ENCODE data around the gene CEL.
"Not testable (repeated sequence)": the region's sequence is repeated elsewhere in the genome, so short reads cannot be mapped to it uniquely, and the experiment has no call there.

Gene CEL

GRCh38 chr9:133048595-133048994, 13.2 kb upstream of the CEL start:
- no peak for DNase-seq

DNA sequence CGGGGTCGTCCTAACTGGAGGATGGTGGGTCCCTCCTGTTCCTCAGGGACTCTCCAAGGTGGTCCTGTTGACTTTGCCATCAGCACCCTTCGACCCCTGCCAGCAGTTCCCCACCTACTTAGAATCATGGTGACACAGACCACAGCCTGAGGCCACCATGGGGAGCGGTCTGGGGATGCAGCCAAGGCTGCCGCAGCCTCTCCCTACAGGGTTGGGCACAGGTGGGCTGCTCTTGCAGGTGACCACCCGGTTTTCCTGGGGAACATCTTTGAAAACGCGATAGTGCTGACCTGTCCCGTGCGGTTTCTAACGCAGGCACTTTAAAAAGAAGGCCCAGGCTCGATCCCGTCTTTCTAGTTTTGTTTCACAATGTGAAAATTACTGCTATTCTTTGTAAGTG, 12.7 kb upstream of the CEL start:
- no peak for DNase-seq

DNA sequence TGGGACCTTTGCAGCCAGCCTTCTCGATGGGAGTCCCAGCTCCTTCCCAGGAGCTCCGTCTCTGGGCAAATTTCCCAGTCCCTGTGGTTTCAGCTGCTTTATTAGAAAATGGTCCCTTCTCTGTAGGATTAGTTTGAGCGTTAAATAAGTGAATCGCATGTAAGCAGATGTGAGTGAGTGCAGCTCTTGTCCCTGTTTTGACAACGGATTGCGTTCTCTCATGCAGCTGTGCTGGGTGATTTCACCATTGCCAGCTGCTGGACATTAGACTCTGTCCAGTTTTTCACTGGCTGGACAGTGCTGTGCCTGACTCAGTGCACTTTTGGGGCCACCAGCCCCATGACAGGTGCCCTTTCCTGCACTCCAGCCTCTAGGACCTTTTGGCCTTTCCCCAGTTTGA, 11.6 kb upstream of the CEL start:
- DNase-seq: no peak

- DNase-seq: no peak
Measured at GRCh38 chr9:133050781-133051180, 11.0 kb upstream of the CEL start.

DNA sequence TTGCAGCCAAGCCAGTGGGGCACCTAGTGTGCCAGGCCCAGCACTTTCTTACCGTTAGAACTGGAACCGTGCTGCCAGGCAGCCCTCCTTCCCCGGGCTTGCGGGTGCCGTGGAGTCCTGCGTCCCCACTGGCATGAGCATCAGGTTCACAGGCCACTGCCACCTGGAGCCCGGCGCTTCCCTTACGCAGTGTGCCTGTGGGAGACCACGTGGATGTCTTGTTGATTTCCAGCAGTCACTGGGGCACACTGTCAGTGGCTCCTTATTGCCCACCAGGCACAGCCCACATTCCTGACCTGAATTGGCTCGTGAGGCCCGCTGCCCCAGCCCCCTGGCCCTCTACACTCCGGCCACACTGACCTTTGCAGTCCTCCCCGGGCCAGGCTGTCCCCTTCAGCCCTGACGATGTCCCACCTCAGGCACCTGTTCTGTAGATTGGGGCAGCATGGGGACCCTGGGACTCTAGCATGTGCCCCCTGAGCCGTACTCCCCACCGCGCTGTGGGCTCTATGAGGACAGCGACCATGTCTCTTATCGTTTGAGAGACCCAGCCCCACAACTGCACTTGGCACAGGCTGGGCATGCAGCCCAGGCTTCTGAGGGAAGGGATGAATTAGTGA, 10.4 kb upstream of the CEL start:
- DNase-seq: no peak

DNA sequence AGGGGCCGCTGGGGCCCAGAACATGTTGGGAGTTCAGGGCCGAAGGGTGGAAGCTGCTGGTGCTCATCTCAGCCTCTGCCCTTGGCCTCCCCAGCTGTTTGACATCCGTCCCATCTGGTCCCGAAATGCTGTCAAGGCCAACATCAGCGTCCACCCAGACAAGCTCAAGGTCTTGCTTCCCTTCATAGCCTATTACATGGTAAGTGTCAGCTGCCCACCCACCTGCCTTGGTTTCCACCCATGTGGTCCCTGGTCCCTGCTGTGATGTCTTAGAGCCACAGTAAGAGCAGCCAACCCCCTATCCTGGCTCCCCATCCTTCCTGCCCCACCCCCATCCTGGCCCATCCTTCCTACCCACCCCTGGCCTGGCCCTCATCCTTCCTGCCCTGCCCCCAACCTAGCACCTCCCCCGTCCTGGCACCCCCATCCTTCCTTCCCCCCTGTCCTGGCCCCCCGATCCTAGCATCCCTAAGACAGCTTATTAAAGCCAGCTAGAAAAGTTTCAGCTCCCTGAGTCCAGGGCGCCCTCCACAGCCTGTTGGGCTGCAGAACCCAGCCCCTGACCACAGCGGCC, 9.7 kb upstream of the CEL start:
- no peak for DNase-seq

DNA sequence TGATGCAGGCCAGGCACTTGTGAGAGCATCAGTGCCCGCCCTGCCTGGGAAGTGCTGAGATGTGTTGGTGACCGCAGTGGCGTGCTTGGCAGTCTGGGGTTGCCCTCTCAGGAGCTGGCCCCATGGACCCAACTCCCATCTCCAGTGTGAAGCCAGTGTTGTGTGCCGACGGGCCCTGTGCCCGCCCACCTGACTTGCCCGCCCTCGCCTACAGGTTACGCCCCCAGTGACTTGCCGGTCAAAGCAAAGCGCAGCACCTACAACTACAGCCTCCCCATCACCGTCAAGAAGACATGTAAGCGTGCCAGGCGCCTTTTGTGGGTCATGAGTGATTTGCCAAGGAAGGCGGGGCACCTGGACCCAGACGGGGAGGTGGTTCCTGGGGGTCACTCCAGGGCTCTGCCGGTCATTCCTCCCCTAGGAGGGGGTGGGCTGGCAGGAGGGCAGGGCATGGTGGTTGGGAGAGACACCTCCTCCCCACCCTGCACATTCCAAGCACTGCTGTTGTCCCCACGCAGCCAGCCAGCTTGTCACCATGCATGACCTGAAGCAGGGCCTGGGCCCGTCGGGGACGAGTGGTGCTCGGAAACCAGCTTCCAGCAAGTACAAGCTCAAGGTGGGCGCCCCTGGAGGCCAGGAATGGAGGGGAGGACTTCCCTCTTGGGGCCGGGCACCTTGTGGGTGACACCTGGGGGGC, 7.4 kb upstream of the CEL start:
- no peak for DNase-seq

DNA sequence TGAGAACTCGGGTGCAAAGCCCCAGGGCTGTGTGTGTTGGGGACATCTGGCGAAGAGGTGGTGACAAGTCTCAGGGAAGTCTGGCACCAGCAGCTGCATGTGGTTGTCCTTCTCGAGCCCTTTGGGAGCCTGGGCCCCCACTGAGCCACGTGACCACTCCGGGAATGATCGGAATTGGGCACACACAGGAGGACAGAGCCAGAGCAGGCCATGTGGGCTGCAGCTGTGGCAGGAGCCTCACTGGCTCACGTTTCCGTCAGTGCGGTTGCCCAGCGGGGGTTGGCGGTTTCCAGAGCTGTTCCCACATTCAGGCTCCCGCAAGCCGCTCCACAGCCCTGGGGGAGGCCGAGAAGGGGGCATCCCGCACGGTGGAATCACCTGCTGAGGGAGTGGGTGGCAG, 6.8 kb upstream of the CEL start:
- no peak for DNase-seq

DNA sequence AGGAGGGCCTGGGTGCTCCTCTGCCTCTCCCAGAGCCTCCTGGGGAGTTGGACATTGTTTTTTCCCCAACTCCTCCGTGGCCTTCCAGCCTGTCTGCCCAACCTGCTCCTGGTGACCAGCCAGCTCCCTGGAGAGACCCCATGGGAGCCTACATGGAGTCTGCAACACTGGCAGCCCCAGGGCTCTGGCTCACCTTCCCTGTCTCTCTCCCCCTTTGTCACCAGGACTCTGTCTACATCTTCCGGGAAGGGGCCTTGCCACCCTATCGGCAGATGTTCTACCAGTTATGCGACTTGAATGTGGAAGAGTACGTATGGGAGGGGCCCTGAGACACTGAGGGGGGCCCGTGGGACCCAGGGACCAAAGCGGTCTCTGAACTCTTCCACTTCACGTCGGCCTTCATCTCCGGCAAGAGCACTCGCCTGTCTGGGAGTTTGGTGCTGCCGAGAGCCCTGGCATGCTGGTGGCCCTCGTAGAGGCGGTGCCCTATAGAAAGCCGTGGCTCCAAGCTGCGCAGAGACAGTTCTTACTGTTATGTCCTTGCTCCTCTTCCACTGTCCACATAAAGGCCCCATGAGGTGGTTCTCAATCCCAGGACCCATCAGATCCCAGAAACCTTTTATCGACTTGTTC, 5.9 kb upstream of the CEL start:
- no peak for DNase-seq

GRCh38 chr9:133056533-133056932, 5.2 kb upstream of the CEL start:
- no peak for DNase-seq

DNA sequence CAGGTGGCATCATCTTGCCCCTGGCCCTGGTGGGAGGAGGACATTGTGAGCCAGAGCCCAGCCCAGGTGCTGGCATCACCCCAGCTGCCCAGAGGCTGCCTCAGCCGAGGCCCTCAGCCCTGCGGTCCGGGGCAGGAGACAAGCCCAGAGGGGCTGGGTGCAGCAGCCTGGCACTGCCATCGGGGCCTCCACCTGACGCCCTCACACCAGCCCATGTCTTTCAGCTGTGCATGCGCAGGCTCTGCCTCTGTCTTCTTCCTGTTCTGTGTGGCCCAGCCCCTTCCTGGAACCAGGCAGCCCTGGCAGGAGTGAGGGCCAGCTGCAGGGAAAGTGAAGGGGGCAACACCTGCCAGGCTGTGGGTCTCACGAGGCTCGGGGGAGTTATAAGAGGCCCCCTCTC, 4.8 kb upstream of the CEL start:
- no peak for DNase-seq

DNA sequence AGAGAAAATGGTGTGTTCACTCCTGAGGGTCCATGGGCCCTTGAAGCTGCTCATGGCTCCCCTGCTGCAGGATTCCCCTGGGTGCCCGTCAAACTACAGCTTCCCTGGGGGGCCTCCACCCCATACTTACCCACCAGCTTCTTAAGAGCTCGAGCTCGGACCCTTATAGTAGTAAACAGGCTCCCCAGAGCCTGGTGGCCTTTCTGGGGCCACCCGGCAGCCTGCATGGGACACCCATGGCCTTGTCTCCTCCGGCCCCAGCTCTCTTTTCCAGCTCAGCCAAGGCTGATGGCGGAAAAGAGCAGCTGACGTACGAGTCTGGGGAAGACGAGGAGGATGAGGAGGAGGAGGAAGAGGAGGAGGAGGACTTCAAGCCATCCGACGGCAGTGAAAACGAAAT, 4.2 kb upstream of the CEL start:
- DNase-seq: no peak

DNA sequence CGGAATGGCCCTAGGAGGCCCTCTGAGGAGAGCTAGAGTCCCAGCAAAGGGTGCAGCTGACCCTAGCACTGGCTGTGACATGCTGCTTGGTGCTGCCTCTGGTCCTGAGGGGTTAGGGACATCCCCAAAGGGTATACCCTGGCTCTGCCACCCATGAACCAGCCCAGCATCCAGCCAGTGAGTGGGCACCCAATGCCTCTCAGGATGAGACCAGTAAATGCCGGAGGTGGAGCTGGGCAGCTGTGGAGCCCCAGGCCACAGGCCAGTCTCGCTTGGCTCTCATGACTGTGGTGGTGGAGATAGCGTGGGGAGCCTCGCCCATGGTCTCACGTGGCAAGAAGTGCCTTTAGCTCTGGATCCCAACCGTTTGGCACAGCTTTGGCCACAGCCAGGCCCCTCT, 3.7 kb upstream of the CEL start:
- no peak for DNase-seq

GRCh38 chr9:133058550-133059320, 3.0 kb upstream of the CEL start:
- DNase-seq: no peak

- no peak for DNase-seq
Measured at GRCh38 chr9:133059623-133060022, 2.2 kb upstream of the CEL start.

GRCh38 chr9:133060417-133060841, 1.4 kb upstream of the CEL start:
- DNase-seq: no peak

GRCh38 chr9:133061019-133061763, 590 bp upstream of the CEL start:
- DNase-seq: not testable (repeated sequence)

DNA sequence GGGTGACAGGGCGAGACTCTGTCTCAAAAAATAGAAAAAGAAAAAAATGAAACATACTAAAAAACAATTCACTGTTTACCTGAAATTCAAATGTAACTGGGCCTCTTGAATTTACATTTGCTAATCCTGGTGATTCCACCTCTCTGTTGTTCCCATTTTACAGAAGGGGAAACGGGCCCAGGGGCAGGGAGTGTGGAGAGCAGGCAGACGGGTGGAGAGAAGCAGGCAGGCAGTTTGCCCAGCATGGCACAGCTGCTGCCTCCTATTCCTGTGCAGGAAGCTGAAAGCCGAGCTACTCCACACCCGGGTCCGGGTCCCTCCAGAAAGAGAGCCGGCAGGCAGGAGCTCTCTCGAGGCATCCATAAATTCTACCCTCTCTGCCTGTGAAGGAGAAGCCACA, 788 bp downstream of the CEL start:
- not testable (repeated sequence) for DNase-seq

GRCh38 chr9:133063159-133063499, 1.3 kb downstream of the CEL start:
- DNase-seq: no peak

DNA sequence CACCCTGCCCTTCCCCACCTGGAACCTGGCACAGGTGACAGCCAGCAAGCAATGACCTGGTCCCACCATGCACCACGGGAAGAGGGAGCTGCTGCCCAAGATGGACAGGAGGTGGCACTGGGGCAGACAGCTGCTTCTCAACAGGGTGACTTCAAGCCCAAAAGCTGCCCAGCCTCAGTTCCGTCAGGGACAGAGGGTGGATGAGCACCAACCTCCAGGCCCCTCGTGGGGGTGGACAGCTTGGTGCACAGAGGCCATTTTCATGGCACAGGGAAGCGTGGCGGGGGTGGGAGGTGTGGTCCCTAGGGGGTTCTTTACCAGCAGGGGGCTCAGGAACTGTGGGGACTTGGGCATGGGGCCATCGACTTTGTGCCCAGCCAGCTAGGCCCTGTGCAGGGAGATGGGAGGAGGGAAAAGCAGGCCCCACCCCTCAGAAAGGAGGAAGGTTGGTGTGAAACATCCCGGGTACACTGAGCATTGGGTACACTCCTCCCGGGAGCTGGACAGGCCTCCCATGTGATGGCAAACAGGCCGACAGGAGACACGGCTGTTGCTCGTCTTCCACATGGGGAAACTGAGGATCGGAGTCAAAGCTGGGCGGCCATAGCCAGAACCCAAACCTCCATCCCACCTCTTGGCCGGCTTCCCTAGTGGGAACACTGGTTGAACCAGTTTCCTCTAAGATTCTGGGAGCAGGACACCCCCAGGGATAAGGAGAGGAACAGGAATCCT, 1.9 kb downstream of the CEL start:
- DNase-seq: no peak

GRCh38 chr9:133064241-133065069, 2.7 kb downstream of the CEL start:
- DNase-seq: no peak

Data from activated CD4-positive, CD25-positive, alpha-beta regulatory T cell (primary cell).